Measurements from ENCODE around the gene NKX1-2. TPM values are rescaled to one million over a fixed set of nuclear protein-coding genes. Genes with fewer than 3 reads are reported as not detected.

Gene NKX1-2
- total RNA-seq (ENCODE audit: unreplicated experiment) = 0.77 TPM
- long read RNA-seq = 0 reads

- peak; percentile 33 for DNase-seq (ENCODE audit: low spot score)
- Mint-ChIP-seq H3K4me1 (ENCODE audit: unreplicated experiment) (peaks cover 37% of the 10 kb centered on the region), H3K36me3 (ENCODE audit: low read depth, unreplicated experiment) (no peaks in the 10 kb centered on the region), H3K27ac (ENCODE audit: unreplicated experiment) (no peak within 1 kb of the TSS), H3K4me3 (ENCODE audit: unreplicated experiment) (peak within 1 kb of the TSS; percentile 81), H3K9me3 (ENCODE audit: unreplicated experiment) (no peaks in the 10 kb centered on the region), H3K27me3 (ENCODE audit: unreplicated experiment) (peaks cover 24% of the 10 kb centered on the region)
- TF ChIP-seq CTCF (IDR thresholded peaks at IDR 0.05; ENCODE audit: unreplicated experiment) = no peak
These were observed at the start of gene NKX1-2 for GRCh38 chr10:124450012-124450782. Gene NKX1-2 (minus strand): TSS chr10:124450035. CDS start chr10:124449943, 92 bp downstream.

GRCh38 chr10:124498056-124498455 lies 48.2 kb upstream of the NKX1-2 start:
- Mint-ChIP-seq H3K9me3 (ENCODE audit: unreplicated experiment) (no peaks in the 10 kb centered on the region), H3K4me1 (ENCODE audit: unreplicated experiment) (peaks cover 6% of the 10 kb centered on the region), H3K27me3 (ENCODE audit: unreplicated experiment) (peaks cover 2% of the 10 kb centered on the region), H3K4me3 (ENCODE audit: unreplicated experiment) (no peak overlapping the region), H3K36me3 (ENCODE audit: low read depth, unreplicated experiment) (peaks cover 5% of the 10 kb centered on the region), H3K27ac (ENCODE audit: unreplicated experiment) (no peak overlapping the region)
- no peak for TF ChIP-seq CTCF (IDR thresholded peaks at IDR 0.05; ENCODE audit: unreplicated experiment)
- no peak for DNase-seq (ENCODE audit: low spot score)

GRCh38 chr10:124497196-124497881 lies 47.5 kb upstream of the NKX1-2 start:
- Mint-ChIP-seq H3K4me1 (ENCODE audit: unreplicated experiment) (peaks cover 6% of the 10 kb centered on the region), H3K4me3 (ENCODE audit: unreplicated experiment) (no peak overlapping the region), H3K9me3 (ENCODE audit: unreplicated experiment) (no peaks in the 10 kb centered on the region), H3K27me3 (ENCODE audit: unreplicated experiment) (peaks cover 2% of the 10 kb centered on the region), H3K36me3 (ENCODE audit: low read depth, unreplicated experiment) (peaks cover 5% of the 10 kb centered on the region), H3K27ac (ENCODE audit: unreplicated experiment) (no peak overlapping the region)
- DNase-seq (ENCODE audit: low spot score) = no peak
- TF ChIP-seq CTCF (IDR thresholded peaks at IDR 0.05; ENCODE audit: unreplicated experiment) = no peak

- DNase-seq (ENCODE audit: low spot score) = no peak
- Mint-ChIP-seq H3K4me1 (ENCODE audit: unreplicated experiment) (peaks cover 6% of the 10 kb centered on the region), H3K27me3 (ENCODE audit: unreplicated experiment) (peaks cover 2% of the 10 kb centered on the region), H3K36me3 (ENCODE audit: low read depth, unreplicated experiment) (peaks cover 5% of the 10 kb centered on the region), H3K9me3 (ENCODE audit: unreplicated experiment) (no peaks in the 10 kb centered on the region), H3K27ac (ENCODE audit: unreplicated experiment) (no peak overlapping the region), H3K4me3 (ENCODE audit: unreplicated experiment) (no peak overlapping the region)
- TF ChIP-seq CTCF (IDR thresholded peaks at IDR 0.05; ENCODE audit: unreplicated experiment) = no peak
These were observed 46.8 kb upstream of the NKX1-2 start for GRCh38 chr10:124496620-124497019.

- no peak for TF ChIP-seq CTCF (IDR thresholded peaks at IDR 0.05; ENCODE audit: unreplicated experiment)
- H3K4me3 Mint-ChIP-seq (ENCODE audit: unreplicated experiment) = no peak overlapping the region
- peaks cover 2% of the 10 kb centered on the region for H3K27me3 Mint-ChIP-seq (ENCODE audit: unreplicated experiment)
- peaks cover 5% of the 10 kb centered on the region for H3K36me3 Mint-ChIP-seq (ENCODE audit: low read depth, unreplicated experiment)
- H3K9me3 Mint-ChIP-seq (ENCODE audit: unreplicated experiment) = no peaks in the 10 kb centered on the region
- DNase-seq (ENCODE audit: low spot score) = no peak
- peaks cover 6% of the 10 kb centered on the region for H3K4me1 Mint-ChIP-seq (ENCODE audit: unreplicated experiment)
- no peak overlapping the region for H3K27ac Mint-ChIP-seq (ENCODE audit: unreplicated experiment)
These were observed 46.3 kb upstream of the NKX1-2 start for GRCh38 chr10:124496150-124496549.
